ENCODE data around the gene ANKRD23.
"Not testable (repeated sequence)": the region's sequence is repeated elsewhere in the genome, so short reads cannot be mapped to it uniquely, and the experiment has no call there.

ANKRD23 gene

DNA sequence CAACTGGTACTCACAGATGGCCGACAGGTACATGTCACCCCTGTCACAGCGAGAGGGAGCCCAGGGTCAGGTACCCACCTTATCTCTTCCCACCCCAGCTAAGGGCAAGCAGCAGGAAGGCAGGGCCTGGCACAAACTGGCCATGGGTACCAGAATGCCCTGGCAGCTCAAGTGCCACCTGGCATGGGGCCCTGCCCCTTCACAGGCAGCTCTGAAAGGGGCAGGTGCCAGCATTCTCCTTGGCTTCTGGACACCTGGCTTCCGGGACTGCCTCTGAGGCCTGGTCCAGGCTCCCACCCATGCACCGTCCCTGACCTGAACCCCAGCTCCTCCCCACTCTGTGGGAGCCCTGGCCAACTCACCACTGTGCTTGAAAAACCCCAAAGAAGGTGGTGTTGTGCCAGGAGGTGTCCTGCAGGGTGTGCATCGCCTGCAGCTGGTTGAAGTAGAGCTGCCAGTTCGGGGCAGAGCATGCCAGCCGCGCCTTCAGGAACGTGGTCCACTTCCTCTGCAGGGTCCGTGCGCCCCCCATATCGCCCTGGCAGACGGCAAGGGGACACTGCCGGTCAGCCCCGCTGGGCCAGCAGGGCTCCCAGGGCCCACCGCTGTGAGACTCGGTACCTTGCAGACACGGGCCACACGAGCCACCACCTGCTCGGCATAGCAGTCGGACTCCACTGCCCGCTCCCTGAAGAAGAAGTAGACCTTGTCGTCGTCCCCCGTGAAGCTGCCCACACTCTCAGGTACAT is 20.7 kb upstream of the ANKRD23 start:
- H3K79me1 ChIP-seq (replicated peaks; ENCODE audit: low read length, poor library complexity, severe bottlenecking): peaks cover 43% of the 10 kb centered on the region

DNA sequence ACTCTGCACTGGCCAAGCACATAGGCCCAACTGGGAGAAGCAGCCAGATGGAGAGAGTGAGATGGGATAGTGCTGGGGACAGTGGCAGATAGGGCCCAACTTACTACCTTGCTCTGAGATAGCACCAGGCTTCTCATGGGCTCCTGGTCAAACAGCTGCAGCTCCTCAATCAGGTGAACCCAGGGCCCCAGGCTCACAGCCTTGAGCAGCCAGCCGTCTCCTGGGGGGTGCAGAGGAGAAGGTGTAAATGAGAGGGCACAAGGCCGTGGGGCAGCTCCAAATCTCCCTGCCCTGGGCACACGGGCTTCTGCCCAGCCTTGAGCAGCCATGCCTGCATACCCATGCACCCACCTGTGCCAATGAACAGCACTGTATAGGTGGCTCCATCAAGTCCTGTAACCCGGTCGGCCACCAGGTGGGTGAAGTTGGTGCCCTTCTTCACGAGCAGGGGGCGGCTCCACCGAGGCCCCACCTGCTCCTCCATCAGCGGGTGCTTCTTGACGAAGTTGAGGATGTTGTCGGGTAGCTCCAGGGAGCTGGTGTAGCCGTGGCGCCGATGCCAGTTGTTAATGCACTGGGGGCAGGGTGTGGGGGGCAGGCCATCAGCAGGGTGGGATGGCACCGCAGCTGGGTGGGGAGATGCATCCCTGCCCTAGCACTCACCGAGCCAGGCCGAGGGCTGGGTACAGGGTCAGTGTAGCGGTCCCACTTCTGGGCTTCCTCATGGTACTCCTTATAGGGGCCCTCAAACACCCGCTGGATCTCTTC is 19.9 kb upstream of the ANKRD23 start:
- Histone ChIP-seq H2BK12ac (ENCODE audit: low read length in 2 of 2) (no peak overlapping the region), H3K4me3 (ENCODE audit: insufficient read depth in 1 of 2, low read depth in 1 of 2, low read length in 2 of 2) (no peak overlapping the region), H3K79me1 (replicated peaks; ENCODE audit: low read length, poor library complexity, severe bottlenecking) (peaks cover 43% of the 10 kb centered on the region), H3K4me1 (ENCODE audit: control insufficient read depth, insufficient read depth, low read depth, low read length) (peaks cover 33% of the 10 kb centered on the region), H2BK120ac (ENCODE audit: low read depth, low read length) (no peak overlapping the region), H2BK5ac (ENCODE audit: low read depth, low read length, poor library complexity, severe bottlenecking) (no peak overlapping the region), H3K18ac (ENCODE audit: low read depth in 1 of 2, low read length in 2 of 2) (no peak overlapping the region), H3K4me2 (ENCODE audit: low read length, poor library complexity, severe bottlenecking) (no peak overlapping the region), H3K9ac (ENCODE audit: low read length) (no peak overlapping the region), H4K91ac (ENCODE audit: low read length) (no peak overlapping the region), H3K14ac (ENCODE audit: low read length in 2 of 2) (no peak overlapping the region), H3K36me3 (ENCODE audit: control insufficient read depth in 1 of 2, insufficient read depth in 2 of 2, low read depth in 1 of 2, low read length in 2 of 2) (peaks cover 70 to 71% of the 10 kb centered on the region in 2 experiments), H3K23ac (ENCODE audit: low read length in 2 of 2) (no peak overlapping the region), H4K8ac (ENCODE audit: low read length) (no peak overlapping the region), H3K27me3 (ENCODE audit: control insufficient read depth in 1 of 2, insufficient read depth in 1 of 2, low read length in 2 of 2) (no peaks in the 10 kb centered on the region), H2BK15ac (ENCODE audit: low read depth, poor library complexity, severe bottlenecking) (no peak overlapping the region), H2AFZ (ENCODE audit: low read depth, low read length) (no peak overlapping the region), H3K4ac (ENCODE audit: low read depth in 1 of 2, low read length in 2 of 2) (no peak overlapping the region), H3K27ac (ENCODE audit: low read length, poor library complexity, severe bottlenecking) (no peak overlapping the region), H3K9me3 (ENCODE audit: control insufficient read depth, low read length) (no peaks in the 10 kb centered on the region), H2AK5ac (ENCODE audit: low read length, severe bottlenecking) (no peak overlapping the region)
- no peak for DNase-seq
- 97% methylated on average over 19 of the region's 19 CpGs for WGBS

More for the DNA sequence above, 20.7 kb upstream of the ANKRD23 start:
- Histone ChIP-seq H3K27ac (ENCODE audit: low read length, poor library complexity, severe bottlenecking) (no peak overlapping the region), H3K9ac (ENCODE audit: low read length) (no peak overlapping the region), H3K18ac (ENCODE audit: low read depth in 1 of 2, low read length in 2 of 2) (no peak overlapping the region), H3K36me3 (ENCODE audit: control insufficient read depth in 1 of 2, insufficient read depth in 2 of 2, low read depth in 1 of 2, low read length in 2 of 2) (peaks cover 70 to 71% of the 10 kb centered on the region in 2 experiments), H3K14ac (ENCODE audit: low read length in 2 of 2) (no peak overlapping the region), H2BK12ac (ENCODE audit: low read length in 2 of 2) (no peak overlapping the region), H3K4me3 (ENCODE audit: insufficient read depth in 1 of 2, low read depth in 1 of 2, low read length in 2 of 2) (no peak overlapping the region), H2BK5ac (ENCODE audit: low read depth, low read length, poor library complexity, severe bottlenecking) (no peak overlapping the region), H3K9me3 (ENCODE audit: control insufficient read depth, low read length) (no peaks in the 10 kb centered on the region), H3K4ac (ENCODE audit: low read depth in 1 of 2, low read length in 2 of 2) (no peak overlapping the region), H2BK15ac (ENCODE audit: low read depth, poor library complexity, severe bottlenecking) (no peak overlapping the region), H2AFZ (ENCODE audit: low read depth, low read length) (no peak overlapping the region), H2AK5ac (ENCODE audit: low read length, severe bottlenecking) (no peak overlapping the region), H3K4me1 (ENCODE audit: control insufficient read depth, insufficient read depth, low read depth, low read length) (peaks cover 26% of the 10 kb centered on the region), H3K27me3 (ENCODE audit: control insufficient read depth in 1 of 2, insufficient read depth in 1 of 2, low read length in 2 of 2) (no peaks in the 10 kb centered on the region), H3K23ac (ENCODE audit: low read length in 2 of 2) (no peak overlapping the region), H3K4me2 (ENCODE audit: low read length, poor library complexity, severe bottlenecking) (no peak overlapping the region), H4K8ac (ENCODE audit: low read length) (no peak overlapping the region), H2BK120ac (ENCODE audit: low read depth, low read length) (no peak overlapping the region), H4K91ac (ENCODE audit: low read length) (no peak overlapping the region)
- 96% methylated on average over 25 of the region's 25 CpGs for WGBS
- DNase-seq: no peak

DNA sequence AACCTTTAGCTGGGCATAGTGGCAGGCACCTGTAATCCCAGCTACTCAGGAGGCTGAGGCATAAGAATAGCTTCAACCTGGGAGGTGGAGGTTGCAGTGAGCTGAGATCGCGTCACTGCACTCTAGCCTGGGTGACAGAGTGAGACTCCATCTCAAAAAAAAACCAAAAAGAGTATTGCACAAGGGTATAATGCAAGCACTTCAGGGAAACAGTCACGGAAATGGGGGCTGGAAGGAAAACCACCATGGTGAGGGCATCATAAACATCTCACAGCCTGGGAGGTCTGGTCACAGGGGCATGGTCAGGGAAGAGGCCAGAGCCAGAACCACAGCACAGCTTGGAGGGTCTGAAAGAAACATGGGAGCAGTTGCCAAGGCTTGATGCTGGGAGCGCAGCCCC is 19.2 kb upstream of the ANKRD23 start:
- H2BK12ac ChIP-seq (ENCODE audit: low read length in 2 of 2); H3K9ac ChIP-seq (ENCODE audit: low read length); H3K27me3 ChIP-seq (ENCODE audit: control insufficient read depth in 1 of 2, insufficient read depth in 1 of 2, low read length in 2 of 2); H4K91ac ChIP-seq (ENCODE audit: low read length); DNase-seq; H3K27ac ChIP-seq (ENCODE audit: low read length, poor library complexity, severe bottlenecking); H2BK15ac ChIP-seq (ENCODE audit: low read depth, poor library complexity, severe bottlenecking); H3K9me3 ChIP-seq (ENCODE audit: control insufficient read depth, low read length); H3K4me3 ChIP-seq (ENCODE audit: insufficient read depth in 1 of 2, low read depth in 1 of 2, low read length in 2 of 2); H2AFZ ChIP-seq (ENCODE audit: low read depth, low read length); H3K4me2 ChIP-seq (ENCODE audit: low read length, poor library complexity, severe bottlenecking); H3K18ac ChIP-seq (ENCODE audit: low read depth in 1 of 2, low read length in 2 of 2); H4K8ac ChIP-seq (ENCODE audit: low read length); H3K4ac ChIP-seq (ENCODE audit: low read depth in 1 of 2, low read length in 2 of 2); H2BK5ac ChIP-seq (ENCODE audit: low read depth, low read length, poor library complexity, severe bottlenecking); H3K14ac ChIP-seq (ENCODE audit: low read length in 2 of 2); H3K23ac ChIP-seq (ENCODE audit: low read length in 2 of 2); H2AK5ac ChIP-seq (ENCODE audit: low read length, severe bottlenecking); H2BK120ac ChIP-seq (ENCODE audit: low read depth, low read length): not testable (repeated sequence)
- Histone ChIP-seq H3K36me3 (ENCODE audit: control insufficient read depth in 1 of 2, insufficient read depth in 2 of 2, low read depth in 1 of 2, low read length in 2 of 2) (peaks cover 70 to 71% of the 10 kb centered on the region in 2 experiments), H3K79me1 (replicated peaks; ENCODE audit: low read length, poor library complexity, severe bottlenecking) (peaks cover 43% of the 10 kb centered on the region), H3K4me1 (ENCODE audit: control insufficient read depth, insufficient read depth, low read depth, low read length) (peaks cover 36% of the 10 kb centered on the region)
- WGBS: 90% methylated on average over 3 of the region's 4 CpGs

DNA sequence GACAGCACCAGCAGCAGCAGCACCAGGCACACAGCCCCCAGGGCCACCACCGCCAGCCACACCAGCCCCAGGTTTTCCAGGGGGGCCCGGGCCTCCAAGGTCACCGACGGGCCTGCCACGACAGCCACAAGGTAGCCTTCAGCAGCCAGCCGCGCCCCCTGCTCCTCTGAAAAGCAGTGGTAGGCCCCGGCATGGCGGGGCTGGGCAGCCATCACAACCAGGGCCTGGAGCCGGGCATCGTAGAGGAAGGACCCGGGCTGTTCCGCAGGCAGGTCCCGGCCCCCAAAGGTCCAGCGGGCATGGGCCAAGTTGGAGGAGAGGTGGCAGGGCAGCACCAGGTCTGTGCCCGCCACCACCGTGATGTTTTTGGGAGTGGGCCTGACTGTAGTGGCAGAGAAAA is 17.3 kb upstream of the ANKRD23 start:
- H4K8ac ChIP-seq (ENCODE audit: low read length): no peak overlapping the region
- no peak overlapping the region for H3K9ac ChIP-seq (ENCODE audit: low read length)
- no peaks in the 10 kb centered on the region for H3K9me3 ChIP-seq (ENCODE audit: control insufficient read depth, low read length)
- H2BK120ac ChIP-seq (ENCODE audit: low read depth, low read length): no peak overlapping the region
- no peak overlapping the region for H2AFZ ChIP-seq (ENCODE audit: low read depth, low read length)
- H3K36me3 ChIP-seq (ENCODE audit: control insufficient read depth in 1 of 2, insufficient read depth in 2 of 2, low read depth in 1 of 2, low read length in 2 of 2): peaks cover 58 to 59% of the 10 kb centered on the region in 2 experiments
- H3K79me1 ChIP-seq (replicated peaks; ENCODE audit: low read length, poor library complexity, severe bottlenecking): peaks cover 54% of the 10 kb centered on the region
- H2BK5ac ChIP-seq (ENCODE audit: low read depth, low read length, poor library complexity, severe bottlenecking): no peak overlapping the region
- H3K23ac ChIP-seq (ENCODE audit: low read length in 2 of 2): no peak overlapping the region
- H3K4me2 ChIP-seq (ENCODE audit: low read length, poor library complexity, severe bottlenecking): no peak overlapping the region
- H3K27me3 ChIP-seq (ENCODE audit: control insufficient read depth in 1 of 2, insufficient read depth in 1 of 2, low read length in 2 of 2): no peaks in the 10 kb centered on the region
- WGBS: 96% methylated on average over 17 of the region's 17 CpGs
- no peak for DNase-seq
- no peak overlapping the region for H4K91ac ChIP-seq (ENCODE audit: low read length)
- no peak overlapping the region for H2AK5ac ChIP-seq (ENCODE audit: low read length, severe bottlenecking)
- no peak overlapping the region for H3K27ac ChIP-seq (ENCODE audit: low read length, poor library complexity, severe bottlenecking)
- H3K4ac ChIP-seq (ENCODE audit: low read depth in 1 of 2, low read length in 2 of 2): no peak overlapping the region
- H3K4me3 ChIP-seq (ENCODE audit: insufficient read depth in 1 of 2, low read depth in 1 of 2, low read length in 2 of 2): no peak overlapping the region
- H2BK12ac ChIP-seq (ENCODE audit: low read length in 2 of 2): no peak overlapping the region
- no peak overlapping the region for H3K18ac ChIP-seq (ENCODE audit: low read depth in 1 of 2, low read length in 2 of 2)
- H3K4me1 ChIP-seq (ENCODE audit: control insufficient read depth, insufficient read depth, low read depth, low read length): peaks cover 25% of the 10 kb centered on the region
- no peak overlapping the region for H2BK15ac ChIP-seq (ENCODE audit: low read depth, poor library complexity, severe bottlenecking)
- H3K14ac ChIP-seq (ENCODE audit: low read length in 2 of 2): no peak overlapping the region
